Neural cell (in vitro differentiated cells): ENCODE results near the gene PRPF38B. TPM values are rescaled to one million over a fixed set of nuclear protein-coding genes. Genes with fewer than 3 reads are reported as not detected.

Experiments used
- H2AFZ ChIP-seq: fragments of 200-600, 300-800 bp; sonication (generic), shearing (Covaris generic); 2 replicates; pipeline ENCODE4 v1.6.0; 2014; ENCODE audit warnings: low read depth, mild to moderate bottlenecking, antibody characterized with exemption, low read length, moderate library complexity
- H3F3A ChIP-seq: fragments of 200-600 bp; shearing (Covaris generic); 2 replicates; pipeline ENCODE4 v1.6.1; 2016; ENCODE audit warnings: mild to moderate bottlenecking, moderate library complexity, mixed read lengths, antibody characterized with exemption, low read length; ENCODE audit not compliant: insufficient read depth, poor library complexity, severe bottlenecking
- H3K27ac ChIP-seq: fragments of 200-600, 300-800 bp; sonication (generic), shearing (Covaris generic); 2 replicates; pipeline ENCODE4 v1.5.1; 2014; ENCODE audit warnings: mild to moderate bottlenecking, low read length, moderate library complexity
- H3K27me3 ChIP-seq: fragments of 300-800, 200-600 bp; sonication (generic), shearing (Covaris generic); 2 replicates; pipeline ENCODE4 v1.6.0; 2014; ENCODE audit warnings: mild to moderate bottlenecking, low read depth, low read length, moderate library complexity; ENCODE audit not compliant: insufficient read depth
- H3K36me3 ChIP-seq: fragments of 300-800, 200-600 bp; sonication (generic), shearing (Covaris generic); 2 replicates; pipeline ENCODE4 v1.5.1; 2014; ENCODE audit warnings: mild to moderate bottlenecking, antibody characterized with exemption, low read length, moderate library complexity; ENCODE audit not compliant: insufficient read depth
- H3K4me2 ChIP-seq: fragments of 300-800, 200-600 bp; sonication (generic), shearing (Covaris generic); 2 replicates; pipeline ENCODE4 v1.6.0; 2014; ENCODE audit warnings: mild to moderate bottlenecking, low read length
- H3K4me3 ChIP-seq: fragments of 300-800, 200-600 bp; sonication (generic), shearing (Covaris generic); 2 replicates; pipeline ENCODE4 v1.5.1; 2014; ENCODE audit warnings: mild to moderate bottlenecking, low read length, moderate library complexity
- H3K79me2 ChIP-seq: fragments of 200-600 bp; shearing (Covaris generic); replicated peaks from 2 replicates; pipeline ENCODE4 v1.6.0; 2014; ENCODE audit warnings: mild to moderate bottlenecking, low read length, moderate library complexity; ENCODE audit not compliant: insufficient read depth
- H3K9ac ChIP-seq: fragments of 300-800, 200-600 bp; sonication (generic), shearing (Covaris generic); 2 replicates; pipeline ENCODE4 v1.6.1; 2016; ENCODE audit warnings: mild to moderate bottlenecking, low read length, mixed read lengths
- H3K9me2 ChIP-seq: fragments of 200-600 bp; shearing (Covaris generic); 2 replicates; pipeline ENCODE4 v1.6.1; 2016; ENCODE audit warnings: mild to moderate bottlenecking, low read length, mixed read lengths; ENCODE audit not compliant: insufficient read depth
- H3K9me3 ChIP-seq: fragments of 200-600, 300-800 bp; sonication (generic), shearing (Covaris generic); 2 replicates; pipeline ENCODE4 v1.6.1; 2016; ENCODE audit warnings: mild to moderate bottlenecking, mixed run types, low read length, moderate library complexity, mixed read lengths
- H4K20me1 ChIP-seq: fragments of 200-600 bp; shearing (Covaris generic); 2 replicates; pipeline ENCODE4 v1.6.1; 2016; ENCODE audit warnings: mild to moderate bottlenecking, mixed run types; ENCODE audit not compliant: insufficient read depth
- EP300 ChIP-seq: fragments of 450-650 bp; conservative IDR thresholded peaks from 2 replicates; pipeline ENCODE4 v1.6.1; 2014; ENCODE audit warnings: antibody characterized with exemption, mild to moderate bottlenecking, moderate library complexity; ENCODE audit not compliant: poor library complexity, severe bottlenecking
- EZH2 ChIP-seq: fragments of 200-600, 300-800 bp; shearing (Covaris generic), sonication (generic); IDR thresholded peaks from 2 replicates; pipeline ENCODE4 v1.6.1; 2014; ENCODE audit warnings: antibody characterized with exemption, low read length, borderline replicate concordance, mild to moderate bottlenecking; ENCODE audit not compliant: insufficient read depth, poor library complexity, severe bottlenecking
- MXI1 ChIP-seq: fragments of 450-650 bp; conservative IDR thresholded peaks from 2 replicates; pipeline ENCODE4 v1.6.1; 2014; ENCODE audit warnings: antibody characterized with exemption, mild to moderate bottlenecking; ENCODE audit not compliant: poor library complexity, severe bottlenecking
- POLR2AphosphoS5 ChIP-seq: IDR thresholded peaks from 2 replicates; pipeline ENCODE4 v1.6.1; 2012
- RAD21 ChIP-seq: fragments of 450-650 bp; conservative IDR thresholded peaks from 2 replicates; pipeline ENCODE4 v1.6.1; 2014; ENCODE audit warnings: antibody characterized with exemption, mild to moderate bottlenecking, moderate library complexity
- SMC3 ChIP-seq: fragments of 450-650 bp; conservative IDR thresholded peaks from 2 replicates; pipeline ENCODE4 v1.6.1; 2014; ENCODE audit warnings: antibody characterized with exemption, mild to moderate bottlenecking, moderate library complexity; ENCODE audit not compliant: poor library complexity
- TAF1 ChIP-seq: IDR thresholded peaks from 2 replicates; pipeline ENCODE4 v1.6.1; 2012; ENCODE audit warnings: low read depth
- polyA plus RNA-seq: library from polyadenylated mRNA; depleted of rRNA; stranded (reverse); fragments of >200 nt; gene quantifications from 2 replicates; pipeline ENCODE4 v1.2.3, GENCODE V29; 2014
- TF ChIP-seq, protein P1 (sequence below): IDR thresholded peaks from 2 replicates; pipeline ENCODE4 v1.6.1; 2012; ENCODE audit warnings: borderline replicate concordance
- TF ChIP-seq, protein P2 (sequence below): fragments of 450-650 bp; IDR thresholded peaks from 2 replicates; pipeline ENCODE4 v1.5.1; 2014; ENCODE audit warnings: antibody characterized with exemption, mild to moderate bottlenecking, moderate library complexity; ENCODE audit not compliant: poor library complexity, severe bottlenecking

The PRPF38B gene
- polyA plus RNA-seq, 1 donor from 2014 or later: 31.9 TPM

GRCh38 chr1:108646265-108646647 lies 45.9 kb upstream of the PRPF38B start:
- no peaks in the 10 kb centered on the region for H4K20me1 ChIP-seq
- H3K4me3 ChIP-seq: no peak overlapping the region
- H3K27ac ChIP-seq: no peak overlapping the region
- H3K9me3 ChIP-seq: no peaks in the 10 kb centered on the region
- no peak overlapping the region for H2AFZ ChIP-seq
- no peak overlapping the region for H3K9ac ChIP-seq
- no peaks in the 10 kb centered on the region for H3K36me3 ChIP-seq
- TF ChIP-seq MXI1 (no peak), EZH2 (no peak), TAF1 (no peak), RAD21 (no peak), POLR2AphosphoS5 (no peak), EP300 (no peak), SMC3 (no peak)
- TF ChIP-seq, protein P1, sequence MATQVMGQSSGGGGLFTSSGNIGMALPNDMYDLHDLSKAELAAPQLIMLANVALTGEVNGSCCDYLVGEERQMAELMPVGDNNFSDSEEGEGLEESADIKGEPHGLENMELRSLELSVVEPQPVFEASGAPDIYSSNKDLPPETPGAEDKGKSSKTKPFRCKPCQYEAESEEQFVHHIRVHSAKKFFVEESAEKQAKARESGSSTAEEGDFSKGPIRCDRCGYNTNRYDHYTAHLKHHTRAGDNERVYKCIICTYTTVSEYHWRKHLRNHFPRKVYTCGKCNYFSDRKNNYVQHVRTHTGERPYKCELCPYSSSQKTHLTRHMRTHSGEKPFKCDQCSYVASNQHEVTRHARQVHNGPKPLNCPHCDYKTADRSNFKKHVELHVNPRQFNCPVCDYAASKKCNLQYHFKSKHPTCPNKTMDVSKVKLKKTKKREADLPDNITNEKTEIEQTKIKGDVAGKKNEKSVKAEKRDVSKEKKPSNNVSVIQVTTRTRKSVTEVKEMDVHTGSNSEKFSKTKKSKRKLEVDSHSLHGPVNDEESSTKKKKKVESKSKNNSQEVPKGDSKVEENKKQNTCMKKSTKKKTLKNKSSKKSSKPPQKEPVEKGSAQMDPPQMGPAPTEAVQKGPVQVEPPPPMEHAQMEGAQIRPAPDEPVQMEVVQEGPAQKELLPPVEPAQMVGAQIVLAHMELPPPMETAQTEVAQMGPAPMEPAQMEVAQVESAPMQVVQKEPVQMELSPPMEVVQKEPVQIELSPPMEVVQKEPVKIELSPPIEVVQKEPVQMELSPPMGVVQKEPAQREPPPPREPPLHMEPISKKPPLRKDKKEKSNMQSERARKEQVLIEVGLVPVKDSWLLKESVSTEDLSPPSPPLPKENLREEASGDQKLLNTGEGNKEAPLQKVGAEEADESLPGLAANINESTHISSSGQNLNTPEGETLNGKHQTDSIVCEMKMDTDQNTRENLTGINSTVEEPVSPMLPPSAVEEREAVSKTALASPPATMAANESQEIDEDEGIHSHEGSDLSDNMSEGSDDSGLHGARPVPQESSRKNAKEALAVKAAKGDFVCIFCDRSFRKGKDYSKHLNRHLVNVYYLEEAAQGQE: no peak
- TF ChIP-seq, protein P2, sequence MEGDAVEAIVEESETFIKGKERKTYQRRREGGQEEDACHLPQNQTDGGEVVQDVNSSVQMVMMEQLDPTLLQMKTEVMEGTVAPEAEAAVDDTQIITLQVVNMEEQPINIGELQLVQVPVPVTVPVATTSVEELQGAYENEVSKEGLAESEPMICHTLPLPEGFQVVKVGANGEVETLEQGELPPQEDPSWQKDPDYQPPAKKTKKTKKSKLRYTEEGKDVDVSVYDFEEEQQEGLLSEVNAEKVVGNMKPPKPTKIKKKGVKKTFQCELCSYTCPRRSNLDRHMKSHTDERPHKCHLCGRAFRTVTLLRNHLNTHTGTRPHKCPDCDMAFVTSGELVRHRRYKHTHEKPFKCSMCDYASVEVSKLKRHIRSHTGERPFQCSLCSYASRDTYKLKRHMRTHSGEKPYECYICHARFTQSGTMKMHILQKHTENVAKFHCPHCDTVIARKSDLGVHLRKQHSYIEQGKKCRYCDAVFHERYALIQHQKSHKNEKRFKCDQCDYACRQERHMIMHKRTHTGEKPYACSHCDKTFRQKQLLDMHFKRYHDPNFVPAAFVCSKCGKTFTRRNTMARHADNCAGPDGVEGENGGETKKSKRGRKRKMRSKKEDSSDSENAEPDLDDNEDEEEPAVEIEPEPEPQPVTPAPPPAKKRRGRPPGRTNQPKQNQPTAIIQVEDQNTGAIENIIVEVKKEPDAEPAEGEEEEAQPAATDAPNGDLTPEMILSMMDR: no peak
- H3K27me3 ChIP-seq: no peaks in the 10 kb centered on the region
- H3K4me2 ChIP-seq: no peak overlapping the region
- H3K79me2 ChIP-seq: no peaks in the 10 kb centered on the region
- H3K9me2 ChIP-seq: no peaks in the 10 kb centered on the region
- no peaks in the 10 kb centered on the region for H3F3A ChIP-seq

DNA sequence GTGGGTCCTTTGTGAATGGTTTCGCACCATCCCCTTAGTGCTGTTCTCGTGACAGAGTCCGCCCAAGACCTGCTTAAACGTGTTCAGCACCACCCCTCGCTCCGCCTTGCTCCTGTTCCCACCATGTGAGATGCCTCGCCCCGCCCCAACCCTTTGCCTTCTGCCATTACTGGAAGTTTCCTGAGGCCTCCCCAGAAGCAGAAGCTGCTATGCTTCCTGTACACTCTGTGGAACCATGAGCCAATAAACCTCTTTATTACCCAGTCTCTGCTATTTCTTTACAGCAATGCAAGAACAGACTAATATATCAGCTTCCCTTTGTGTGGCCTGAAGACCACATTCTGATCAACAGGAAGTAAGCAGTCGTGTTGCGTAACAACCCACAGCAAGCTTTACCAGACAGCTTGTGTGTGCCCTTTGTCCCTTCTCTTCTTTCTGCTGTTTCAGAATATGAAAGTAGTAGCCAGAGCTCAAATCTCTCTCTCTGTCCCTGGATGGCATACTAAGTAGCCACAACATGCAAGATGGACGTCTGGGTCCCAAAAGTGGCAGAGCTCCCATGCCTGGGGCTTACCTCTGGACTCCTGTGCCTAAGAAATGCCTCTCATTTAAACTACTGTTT lies 45.4 kb upstream of the PRPF38B start:
- H3K79me2 ChIP-seq: no peaks in the 10 kb centered on the region
- H3K27me3 ChIP-seq: no peaks in the 10 kb centered on the region
- H3K27ac ChIP-seq: no peak overlapping the region
- H3K9me2 ChIP-seq: no peaks in the 10 kb centered on the region
- H2AFZ ChIP-seq: no peak overlapping the region
- TF ChIP-seq MXI1 (no peak), POLR2AphosphoS5 (no peak), EZH2 (no peak), SMC3 (no peak)
- TF ChIP-seq, protein P2: no peak
- H3F3A ChIP-seq: no peaks in the 10 kb centered on the region
- H4K20me1 ChIP-seq: no peaks in the 10 kb centered on the region
- H3K4me3 ChIP-seq: no peak overlapping the region
- H3K36me3 ChIP-seq: no peaks in the 10 kb centered on the region
- no peaks in the 10 kb centered on the region for H3K9me3 ChIP-seq
- H3K9ac ChIP-seq: no peak overlapping the region
- no peak overlapping the region for H3K4me2 ChIP-seq
